Tibial nerve (tissue), 3 donors: ENCODE measurements around the gene SCT.

Experiments
- EP300 ChIP-seq, 2 donors: sonication (generic); formaldehyde crosslinking; IDR thresholded peaks; one replicate each; pipeline ENCODE4 v1.6.1; 2017; ENCODE audit warnings: antibody characterized with exemption in 2 of 2, mild to moderate bottlenecking in 1 of 2
- POLR2A ChIP-seq, 2 donors: fragments of 450-650 bp; IDR thresholded peaks; one replicate each; pipeline ENCODE4 v1.6.1; 2017; ENCODE audit warnings: antibody characterized with exemption in 2 of 2, mild to moderate bottlenecking in 2 of 2, moderate library complexity in 2 of 2

DNA sequence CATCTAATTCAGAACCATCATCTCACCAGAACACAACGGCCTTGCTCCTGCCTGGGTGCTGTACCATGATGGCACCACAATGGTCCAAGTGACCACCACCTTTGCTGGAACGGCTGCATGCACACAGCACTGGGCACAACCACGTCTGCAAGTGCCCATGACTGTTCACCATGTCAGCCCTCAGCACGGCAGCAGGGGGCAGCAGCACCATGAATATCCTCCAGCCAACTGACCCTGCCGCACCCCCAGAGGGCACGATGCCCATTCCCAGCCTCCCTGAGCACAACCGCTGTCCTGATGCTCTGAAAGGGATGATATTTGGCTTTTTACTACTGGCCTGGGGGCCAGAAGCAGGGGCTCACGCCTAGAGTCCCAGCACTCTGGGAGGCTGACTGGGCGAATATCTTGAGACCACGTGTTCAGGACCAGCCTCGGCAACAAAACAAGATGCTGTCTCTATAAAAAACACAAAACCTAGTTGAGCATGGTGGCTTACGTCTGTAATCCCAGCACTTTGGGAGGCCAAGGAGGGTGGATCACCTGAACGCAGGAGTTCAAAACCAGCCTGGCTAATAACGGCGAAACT lies 35.8 kb upstream of the SCT start:
- TF ChIP-seq POLR2A (IDR thresholded peaks at IDR 0.05) (no peak), EP300 (IDR thresholded peaks at IDR 0.05) (peak in 1 of 2 donors; percentile 27)
